H1 (cell line): ENCODE data around the gene BLCAP. TPM values are rescaled to one million over a fixed set of nuclear protein-coding genes. Genes with fewer than 3 reads are reported as not detected.
"Not testable (repeated sequence)": the region's sequence is repeated elsewhere in the genome, so short reads cannot be mapped to it uniquely, and the experiment has no call there.

Experiments used
- CTCF ChIA-PET: fragments of 300-600 bp; sonication (Branson Sonifier 250); formaldehyde crosslinking; loops from one replicate; lab custom pipeline; 2021; ENCODE audit not compliant: partially characterized antibody; lab: Charles Lee
- POLR2A ChIA-PET: fragments of 300-600 bp; sonication (Branson Sonifier 250); formaldehyde crosslinking; loops from one replicate; lab custom pipeline; 2021; ENCODE audit warnings: inconsistent platforms; ENCODE audit not compliant: partially characterized antibody; lab: Charles Lee
- DNase-seq, 2 experiments: peaks; one replicate each; pipeline versions ENCODE4 v3.0.0 to v3.0.0-alpha.2; 2010 to 2022; ENCODE audit warnings: low spot score in 2 of 2, low read depth in 1 of 2, mixed read lengths in 1 of 2
- FAIRE-seq: peaks from 2 replicates; lab custom pipeline; 2011; peaks lifted over from hg19 to GRCh38; lab: Jason Lieb, UNC
- H2AFZ ChIP-seq: 2 replicates; pipeline ENCODE4 v1.8.1; 2012; ENCODE audit warnings: low read length, inconsistent platforms
- H2AK5ac ChIP-seq: 2 replicates; pipeline ENCODE4 v1.6.1; 2013; ENCODE audit warnings: low read depth, low read length
- H2BK120ac ChIP-seq: replicated peaks from 2 replicates; pipeline ENCODE3; 2013; ENCODE audit warnings: low read depth, low read length, inconsistent platforms
- H2BK12ac ChIP-seq: 2 replicates; pipeline ENCODE4 v1.6.1; 2013; ENCODE audit warnings: low read depth, low read length
- H2BK15ac ChIP-seq: 2 replicates; pipeline ENCODE4 v1.6.1; 2013; ENCODE audit warnings: low read length
- H2BK20ac ChIP-seq: 2 replicates; pipeline ENCODE4 v1.6.1; 2013; ENCODE audit warnings: low read length
- H2BK5ac ChIP-seq: 2 replicates; pipeline ENCODE4 v1.6.1; 2013; ENCODE audit warnings: low read depth, low read length
- H3K14ac ChIP-seq: 2 replicates; pipeline ENCODE4 v1.6.1; 2013; ENCODE audit warnings: inconsistent platforms; ENCODE audit not compliant: insufficient read length
- H3K18ac ChIP-seq: 2 replicates; pipeline ENCODE4 v1.6.1; 2013; ENCODE audit warnings: low read length; ENCODE audit errors: extremely low read depth
- H3K23ac ChIP-seq: 2 replicates; pipeline ENCODE4 v1.6.1; 2013; ENCODE audit warnings: inconsistent platforms; ENCODE audit not compliant: insufficient read length
- H3K23me2 ChIP-seq: 2 replicates; pipeline ENCODE4 v1.6.1; 2013; ENCODE audit warnings: low read depth, low read length
- H3K27ac ChIP-seq: 2 replicates; pipeline ENCODE4 v1.6.1; 2011; ENCODE audit warnings: low read depth, low read length, inconsistent platforms
- H3K27me3 ChIP-seq, 4 experiments: replicated peaks in 1 of 4; 1 replicate in 1 of 4; 2 replicates in 3 of 4; pipeline versions ENCODE4 v1.6.1 to v1.8.1; 2011 to 2013; ENCODE audit warnings: low read length in 3 of 4, mild to moderate bottlenecking in 3 of 4, inconsistent platforms in 2 of 4, mixed read lengths in 2 of 4, moderate library complexity in 1 of 4; ENCODE audit not compliant: control insufficient read depth in 3 of 4, insufficient read depth in 3 of 4; ENCODE audit errors: extremely low read depth in 1 of 4
- H3K36me3 ChIP-seq, 4 experiments: 2 replicates each; pipeline versions ENCODE4 v1.6.1 to v1.8.1; 2011 to 2013; ENCODE audit warnings: mild to moderate bottlenecking in 4 of 4, low read length in 3 of 4, moderate library complexity in 2 of 4, control low read depth in 1 of 4, inconsistent platforms in 1 of 4; ENCODE audit not compliant: insufficient read depth in 4 of 4, control insufficient read depth in 2 of 4
- H3K4ac ChIP-seq: replicated peaks from 2 replicates; pipeline ENCODE3; 2013; ENCODE audit warnings: low read length, low read depth, mixed read lengths, inconsistent platforms; ENCODE audit not compliant: insufficient read length
- H3K4me1 ChIP-seq, 4 experiments: replicated peaks in 1 of 4; 1 replicate in 1 of 4; 2 replicates in 3 of 4; pipeline versions ENCODE4 v1.6.1 to v1.8.1; 2011 to 2013; ENCODE audit warnings: low read length in 3 of 4, inconsistent platforms in 2 of 4, mixed read lengths in 1 of 4; ENCODE audit not compliant: insufficient read depth in 4 of 4, control insufficient read depth in 3 of 4
- H3K4me2 ChIP-seq, 2 experiments: 2 replicates each; pipeline versions ENCODE4 v1.6.1 to v1.8.1; 2011 to 2013; ENCODE audit warnings: low read depth in 2 of 2, low read length in 2 of 2, control low read depth in 1 of 2, inconsistent platforms in 1 of 2, mild to moderate bottlenecking in 1 of 2; ENCODE audit not compliant: insufficient read depth in 1 of 2
- H3K4me3 ChIP-seq, 4 experiments: fragments of 200-600, 300-600 bp in 1 of 4; sonication (generic), shearing (Covaris generic), sonication (Bioruptor Twin) in 1 of 4; 2 replicates each; pipeline versions ENCODE4 v1.5.1 to v1.8.1; 2011 to 2016; ENCODE audit warnings: low read length in 4 of 4, low read depth in 3 of 4, control low read depth in 2 of 4, inconsistent platforms in 2 of 4, mild to moderate bottlenecking in 2 of 4, mixed read lengths in 1 of 4, moderate library complexity in 1 of 4; ENCODE audit not compliant: insufficient read depth in 2 of 4; ENCODE audit errors: extremely low read depth in 1 of 4
- H3K56ac ChIP-seq: replicated peaks from 2 replicates; pipeline ENCODE3; 2013; ENCODE audit warnings: low read depth, mild to moderate bottlenecking, mixed read lengths, low read length, inconsistent platforms; ENCODE audit not compliant: insufficient read length
- H3K79me1 ChIP-seq: 2 replicates; pipeline ENCODE4 v1.6.1; 2013; ENCODE audit warnings: low read depth, low read length, control low read depth
- H3K79me2 ChIP-seq, 2 experiments: 2 replicates each; pipeline versions ENCODE4 v1.6.1 to v1.8.1; 2012 to 2013; ENCODE audit warnings: low read length in 2 of 2, mild to moderate bottlenecking in 2 of 2, inconsistent platforms in 1 of 2; ENCODE audit not compliant: insufficient read depth in 2 of 2, control insufficient read depth in 1 of 2
- H3K9ac ChIP-seq, 4 experiments: replicated peaks in 1 of 4; 1 replicate in 1 of 4; 2 replicates in 3 of 4; pipeline versions ENCODE4 v1.6.1 to v1.8.1; 2011 to 2013; ENCODE audit warnings: low read depth in 3 of 4, low read length in 3 of 4, control low read depth in 2 of 4, mild to moderate bottlenecking in 2 of 4, moderate library complexity in 2 of 4, inconsistent platforms in 1 of 4; ENCODE audit errors: extremely low read depth in 1 of 4
- H3K9me3 ChIP-seq, 2 experiments: 2 replicates each; pipeline versions ENCODE4 v1.6.1 to v1.8.1; 2012 to 2013; ENCODE audit warnings: mild to moderate bottlenecking in 2 of 2, moderate library complexity in 2 of 2, control low read depth in 1 of 2, inconsistent platforms in 1 of 2, low read depth in 1 of 2, low read length in 1 of 2, mixed read lengths in 1 of 2; ENCODE audit not compliant: insufficient read depth in 2 of 2
- H4K20me1 ChIP-seq, 2 experiments: replicated peaks in 1 of 2; 2 replicates each; pipeline versions ENCODE3 to v1.8.1; 2011 to 2013; ENCODE audit warnings: inconsistent platforms in 2 of 2, low read length in 2 of 2, mild to moderate bottlenecking in 1 of 2; ENCODE audit not compliant: insufficient read depth in 2 of 2, control insufficient read depth in 1 of 2
- H4K5ac ChIP-seq: 2 replicates; pipeline ENCODE4 v1.6.1; 2013; ENCODE audit warnings: low read length, low read depth, mixed read lengths, inconsistent platforms; ENCODE audit not compliant: insufficient read length
- H4K8ac ChIP-seq: 2 replicates; pipeline ENCODE4 v1.8.0; 2013; ENCODE audit warnings: mild to moderate bottlenecking, moderate library complexity, low read length, inconsistent platforms; ENCODE audit not compliant: insufficient read depth; ENCODE audit errors: extremely low read depth
- H4K91ac ChIP-seq: replicated peaks from 2 replicates; pipeline ENCODE3; 2013; ENCODE audit warnings: low read length, mixed read lengths, inconsistent platforms; ENCODE audit not compliant: insufficient read length
- MAX ChIP-seq: IDR thresholded peaks from 2 replicates; pipeline ENCODE4 v1.6.1; 2012; ENCODE audit warnings: inconsistent platforms
- WGBS, 2 experiments: shearing (Covaris generic) in 1 of 2; methylation state at CpG; one replicate each; pipeline versions ENCODE4 v1.1.6 to v1.1.7; 2013 to 2015; ENCODE audit warnings: low lambda C conversion rate in 2 of 2, mixed read lengths in 2 of 2, inconsistent platforms in 1 of 2, low coverage in 1 of 2, missing lambda C conversion rate in 1 of 2; ENCODE audit not compliant: insufficient replicate concordance in 2 of 2, insufficient coverage in 1 of 2, insufficient read length in 1 of 2; ENCODE audit errors: extremely low coverage in 1 of 2, missing lambda C conversion rate in 1 of 2; 5-methylcytosine and 5-hydroxymethylcytosine counted together
- polyA plus RNA-seq, 7 experiments: library from polyadenylated mRNA; depleted of rRNA in 3 of 7; stranded (reverse) in 5 of 7; unstranded in 2 of 7; fragments of >200 nt in 5 of 7; fragments of 200-250 nt in 2 of 7; gene quantifications; 1 replicate in 5 of 7; 2 replicates in 1 of 7; 4 replicates in 1 of 7; pipeline versions ENCODE4 v1.2.1 to v1.2.3, GENCODE V29; 2011 to 2013; ENCODE audit warnings: missing spikeins in 2 of 7, mixed read lengths in 2 of 7
- total RNA-seq: library from RNA; stranded (reverse); fragmentation: NEBNext Ultra II Directional; extraction: Animal tissue kit (Norgen Biotek cat#: 25700); gene quantifications from 2 replicates; pipeline ENCODE4 v1.2.1, GENCODE V29; 2021

BLCAP gene
- total and polyA plus RNA-seq, 2 of the 8 experiments (the other 6 are each of a cell fraction or from before 2014, with no cell fraction given): 60.3 to 72.2 TPM

GRCh38 chr20:37550101-37550920 lies 22.6 kb upstream of the BLCAP start:
- H3K27ac ChIP-seq, H4K8ac ChIP-seq, H4K5ac ChIP-seq, H2AK5ac ChIP-seq, H2BK5ac ChIP-seq, H3K36me3 ChIP-seq, H3K9ac ChIP-seq, H3K23me2 ChIP-seq, H3K79me1 ChIP-seq, H3K18ac ChIP-seq, H3K79me2 ChIP-seq, H2BK12ac ChIP-seq, H2BK20ac ChIP-seq, H3K4ac ChIP-seq, DNase-seq, H3K4me3 ChIP-seq, H3K9me3 ChIP-seq, H3K4me1 ChIP-seq, H2BK15ac ChIP-seq, H3K56ac ChIP-seq, H3K27me3 ChIP-seq, H3K14ac ChIP-seq, FAIRE-seq, H2BK120ac ChIP-seq, POLR2A ChIA-PET, H4K91ac ChIP-seq, H3K4me2 ChIP-seq, H4K20me1 ChIP-seq, H2AFZ ChIP-seq, H3K23ac ChIP-seq: not testable (repeated sequence)
- CTCF ChIA-PET: interaction anchor here (0.6 to 0.7 kb wide), 2 partner anchors 270 to 393 kb away, joined by 3 to 4 read pairs; no protein-coding TSS in a partner anchor
- 59% methylated on average over 16 of the region's 16 CpGs; no CpG with 5 or more reads in 1 of the 2 experiments for WGBS, 2 experiments
- TF ChIP-seq MAX: peak; percentile 35; the same call in 1 of the 2 replicates
